Body of pancreas (tissue), 4 donors: ENCODE results near the gene DIDO1. TPM values are rescaled to one million over a fixed set of nuclear protein-coding genes. Genes with fewer than 3 reads are reported as not detected.
"Not testable (repeated sequence)": the region's sequence is repeated elsewhere in the genome, so short reads cannot be mapped to it uniquely, and the experiment has no call there.

Experiments used
- ATAC-seq: fragments of 150-250 bp; one replicate; pipeline ENCODE4 v1.9.1; 2016
- DNase-seq, 4 donors: peaks; one replicate each; pipeline ENCODE4 v3.0.0-alpha.2; 2019
- H3K27ac ChIP-seq, 4 donors: fragments of 200-600 bp; sonication (generic); 1 replicate in 3 of 4; 2 replicates in 1 of 4; pipeline versions ENCODE4 v1.5.1 to v1.6.1; 2016 to 2019; ENCODE audit warnings: mild to moderate bottlenecking in 1 of 4, mixed read lengths in 1 of 4, moderate library complexity in 1 of 4
- H3K27me3 ChIP-seq, 2 donors: fragments of 200-600 bp; sonication (generic); one replicate each; pipeline ENCODE4 v1.6.0; 2016; ENCODE audit warnings: mild to moderate bottlenecking in 1 of 2
- H3K36me3 ChIP-seq, 2 donors: fragments of 200-600 bp; sonication (generic); replicated peaks in 1 of 2; 2 replicates each; pipeline ENCODE4 v1.5.1; 2016; ENCODE audit warnings: low read depth in 2 of 2; ENCODE audit not compliant: insufficient read depth in 1 of 2
- H3K4me1 ChIP-seq: fragments of 200-600 bp; sonication (generic); one replicate; pipeline ENCODE4 v1.6.0; 2016
- H3K4me3 ChIP-seq, 2 donors: fragments of 200-600 bp; sonication (generic); 1 replicate in 1 of 2; 2 replicates in 1 of 2; pipeline ENCODE4 v1.5.1; 2016 to 2019
- H3K9me3 ChIP-seq, 3 donors: fragments of 200-600 bp; sonication (generic); 1 replicate in 2 of 3; 2 replicates in 1 of 3; pipeline ENCODE4 v1.5.1; 2016
- CTCF ChIP-seq, 7 experiments: fragments of 450-650 bp in 4 of 7; fragments of 200-600 bp in 3 of 7; sonication (generic) in 3 of 7; IDR thresholded peaks; one replicate each; pipeline ENCODE4 v1.5.1; 2016 to 2019; ENCODE audit warnings: antibody characterized with exemption in 7 of 7
- POLR2A ChIP-seq, 3 donors: fragments of 450-650 bp; IDR thresholded peaks; one replicate each; pipeline ENCODE4 v1.6.1; 2016; ENCODE audit warnings: antibody characterized with exemption in 3 of 3, mild to moderate bottlenecking in 2 of 3
- WGBS, 2 donors: methylation state at CpG; one replicate each; pipeline ENCODE4 v1.1.5; 2017; 5-methylcytosine and 5-hydroxymethylcytosine counted together
- intact Hi-C: fragments of 100-400 bp; cut with DNase I; formaldehyde crosslinking; loops from one replicate; pipeline ENCODE4 v1.15.1; 2023
- total RNA-seq, 2 donors: library from RNA; depleted of rRNA; stranded (reverse); fragments of >200 nt; gene quantifications; one replicate each; pipeline ENCODE4 v1.1.0, GENCODE V29; 2016

DIDO1 gene
- total RNA-seq, 2 donors from 2014 or later, result 38.4 to 51.7 TPM

DNA sequence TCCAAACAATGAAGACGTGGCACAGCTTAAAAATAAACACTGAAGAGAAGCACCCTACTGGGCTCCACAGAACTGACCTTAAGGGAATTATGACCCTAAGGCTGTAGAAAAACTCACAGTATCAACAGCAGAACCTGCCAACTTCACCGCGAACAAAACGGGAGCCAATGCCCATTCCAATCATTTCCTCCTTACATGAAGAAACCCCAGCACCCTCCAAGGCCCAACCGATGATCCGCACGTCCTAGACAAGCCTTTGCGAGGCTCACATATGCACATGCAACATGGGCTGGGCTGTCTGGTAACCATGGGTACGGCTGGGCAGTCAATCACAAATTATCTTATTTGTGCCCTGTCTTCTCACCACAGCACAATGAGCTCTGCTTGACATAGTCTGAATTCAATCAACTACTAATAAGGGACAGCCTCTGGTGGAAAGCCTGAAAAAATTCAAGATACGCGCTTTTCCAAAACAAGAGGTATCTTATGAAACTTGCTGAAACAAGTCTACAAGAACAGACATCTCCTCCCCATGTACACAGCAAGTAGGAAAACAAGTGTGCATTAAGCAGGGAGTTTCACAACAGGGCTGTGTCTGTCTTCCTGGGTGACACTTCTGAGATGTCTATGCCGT is 1.7 kb downstream of the DIDO1 start:
- DNase-seq (peak in 3 of 4 donors; percentile 39 to 44 (median 40)), ATAC-seq (no peak)
- H3K27ac ChIP-seq, result peak overlapping the region; percentile 88 to 98 (median 94)
- H3K36me3 ChIP-seq, result no peaks in the 10 kb centered on the region
- no peaks in the 10 kb centered on the region for H3K9me3 ChIP-seq
- H3K4me1 ChIP-seq, result peaks cover 76% of the 10 kb centered on the region
- no peaks in the 10 kb centered on the region for H3K27me3 ChIP-seq
- WGBS, 2 donors, result 15 to 20% methylated on average over 8 to 12 of the region's 12 CpGs
- H3K4me3 ChIP-seq, result no peak overlapping the region
- no peak for TF ChIP-seq CTCF (IDR thresholded peaks at IDR 0.05)
- no peak for TF ChIP-seq POLR2A (IDR thresholded peaks at IDR 0.05)
- intact Hi-C loops, result no loop called here

DNA sequence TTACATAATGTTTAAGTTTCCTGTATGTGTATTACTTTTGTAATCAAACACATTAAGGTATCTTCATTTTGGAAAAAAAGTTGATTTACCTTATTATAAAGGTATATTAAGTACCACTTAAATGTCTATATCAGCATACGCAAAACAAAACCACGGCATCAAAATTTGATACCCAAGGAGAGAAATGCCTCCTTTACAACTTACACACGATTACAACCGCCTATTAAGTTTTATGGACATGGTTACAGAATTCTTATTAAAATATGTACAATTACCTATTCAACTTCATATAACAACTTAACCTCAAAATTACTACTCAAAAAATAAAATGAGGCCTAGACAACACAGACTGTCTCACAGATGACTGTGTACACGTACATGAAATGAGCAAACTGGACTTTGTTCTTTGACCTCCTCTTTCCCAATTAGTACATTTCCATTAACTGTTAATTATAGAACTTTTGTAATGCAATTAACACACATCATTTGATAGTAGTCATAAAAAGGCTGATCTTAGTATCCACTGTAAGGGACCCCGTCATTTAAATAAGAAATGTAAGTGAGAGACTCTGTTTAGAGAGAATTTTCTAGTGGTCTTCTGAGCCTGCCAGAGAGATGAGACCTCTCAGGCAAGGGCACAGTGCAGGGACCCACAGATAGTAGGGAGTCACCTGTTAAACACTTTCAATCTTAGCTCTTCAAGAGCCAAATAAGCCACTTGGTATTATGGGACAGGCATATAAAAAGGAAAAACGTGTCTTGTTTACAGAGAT is 2.5 kb downstream of the DIDO1 start:
- Histone ChIP-seq H3K4me1 (peaks cover 82% of the 10 kb centered on the region), H3K4me3 (no peak overlapping the region), H3K36me3 (no peaks in the 10 kb centered on the region), H3K27ac (peak overlapping the region in 3 of 4 donors; percentile 92 to 98 (median 97)), H3K9me3 (no peaks in the 10 kb centered on the region), H3K27me3 (no peaks in the 10 kb centered on the region)
- ATAC-seq (no peak), DNase-seq (no peak)
- TF ChIP-seq CTCF (IDR thresholded peaks at IDR 0.05), result no peak
- no peak for TF ChIP-seq POLR2A (IDR thresholded peaks at IDR 0.05)
- WGBS, 2 donors, result 27 to 28% methylated on average over 7 of the region's 7 CpGs
- intact Hi-C loops, result no loop called here

GRCh38 chr20:62923059-62923668 is 3.1 kb downstream of the DIDO1 start:
- Histone ChIP-seq H3K4me1 (peaks cover 82% of the 10 kb centered on the region), H3K27ac (peak overlapping the region in 3 of 4 donors; percentile 92 to 98 (median 97))
- WGBS, 2 donors, result 43 to 46% methylated on average over 17 of the region's 17 CpGs
- H3K27me3 ChIP-seq, H3K9me3 ChIP-seq, intact Hi-C loops, ATAC-seq, H3K36me3 ChIP-seq, H3K4me3 ChIP-seq: not testable (repeated sequence)
- peak in 2 of 3 donors; percentile 41 to 48 for TF ChIP-seq POLR2A (IDR thresholded peaks at IDR 0.05)
- DNase-seq, result peak; percentile 58 to 71 (median 64)

DNA sequence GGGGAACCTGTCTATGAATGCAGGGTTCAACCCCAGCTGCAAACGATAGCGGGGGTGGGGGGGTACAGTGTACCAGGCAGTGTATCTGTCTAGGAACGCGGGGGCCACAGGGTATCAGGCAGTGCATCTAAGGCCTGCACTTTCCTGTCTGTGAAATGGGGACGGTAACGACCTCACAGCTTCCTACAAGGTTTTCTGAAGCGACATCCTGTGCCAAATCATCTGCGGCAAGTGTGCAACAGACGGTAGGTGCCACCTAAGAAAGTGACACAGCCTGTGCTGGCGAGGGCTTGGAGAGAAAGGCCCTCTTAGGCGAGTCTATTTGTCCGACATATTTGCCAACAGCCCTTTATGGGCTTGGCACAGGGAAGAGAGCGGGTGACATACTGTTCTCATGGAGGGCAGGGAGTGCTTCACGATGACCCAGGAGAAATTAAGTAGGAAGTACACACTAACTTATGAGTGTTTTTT is 3.8 kb downstream of the DIDO1 start:
- Histone ChIP-seq H3K36me3 (no peaks in the 10 kb centered on the region), H3K9me3 (no peaks in the 10 kb centered on the region), H3K4me3 (no peak overlapping the region), H3K27me3 (no peaks in the 10 kb centered on the region), H3K27ac (peak overlapping the region in 3 of 4 donors; percentile 92 to 98 (median 97)), H3K4me1 (peaks cover 82% of the 10 kb centered on the region)
- TF ChIP-seq CTCF (IDR thresholded peaks at IDR 0.05), result no peak
- TF ChIP-seq POLR2A (IDR thresholded peaks at IDR 0.05), result no peak
- ATAC-seq, result no peak
- 63 to 74% methylated on average over 12 to 14 of the region's 14 CpGs for WGBS, 2 donors
- DNase-seq, result no peak
- intact Hi-C loops, result no loop called here

- no peak for TF ChIP-seq POLR2A (IDR thresholded peaks at IDR 0.05)
- TF ChIP-seq CTCF (IDR thresholded peaks at IDR 0.05), result peak; percentile 9 to 64 (median 54)
- Histone ChIP-seq H3K27me3 (no peaks in the 10 kb centered on the region), H3K27ac (peak overlapping the region in 2 of 4 donors; percentile 31 to 40), H3K9me3 (no peaks in the 10 kb centered on the region), H3K36me3 (no peaks in the 10 kb centered on the region), H3K4me1 (peaks cover 83% of the 10 kb centered on the region), H3K4me3 (no peak overlapping the region)
- DNase-seq (peak; percentile 48 to 67 (median 63)), ATAC-seq (peak; percentile 53)
- intact Hi-C loops, result no loop called here
- WGBS, 2 donors, result 36% methylated on average over 8 of the region's 8 CpGs
These were observed 5.1 kb downstream of the DIDO1 start for GRCh38 chr20:62921119-62921687.
